NOMO-1 (cell line): ENCODE results near the gene FHDC1.

ENCODE experiments used
- DNase-seq, 2 experiments: peaks; one replicate each; lab custom pipeline; 2025; ENCODE audit not compliant: unreplicated experiment in 2 of 2; lab: John Stamatoyannopoulos, UW

Gene FHDC1

DNA sequence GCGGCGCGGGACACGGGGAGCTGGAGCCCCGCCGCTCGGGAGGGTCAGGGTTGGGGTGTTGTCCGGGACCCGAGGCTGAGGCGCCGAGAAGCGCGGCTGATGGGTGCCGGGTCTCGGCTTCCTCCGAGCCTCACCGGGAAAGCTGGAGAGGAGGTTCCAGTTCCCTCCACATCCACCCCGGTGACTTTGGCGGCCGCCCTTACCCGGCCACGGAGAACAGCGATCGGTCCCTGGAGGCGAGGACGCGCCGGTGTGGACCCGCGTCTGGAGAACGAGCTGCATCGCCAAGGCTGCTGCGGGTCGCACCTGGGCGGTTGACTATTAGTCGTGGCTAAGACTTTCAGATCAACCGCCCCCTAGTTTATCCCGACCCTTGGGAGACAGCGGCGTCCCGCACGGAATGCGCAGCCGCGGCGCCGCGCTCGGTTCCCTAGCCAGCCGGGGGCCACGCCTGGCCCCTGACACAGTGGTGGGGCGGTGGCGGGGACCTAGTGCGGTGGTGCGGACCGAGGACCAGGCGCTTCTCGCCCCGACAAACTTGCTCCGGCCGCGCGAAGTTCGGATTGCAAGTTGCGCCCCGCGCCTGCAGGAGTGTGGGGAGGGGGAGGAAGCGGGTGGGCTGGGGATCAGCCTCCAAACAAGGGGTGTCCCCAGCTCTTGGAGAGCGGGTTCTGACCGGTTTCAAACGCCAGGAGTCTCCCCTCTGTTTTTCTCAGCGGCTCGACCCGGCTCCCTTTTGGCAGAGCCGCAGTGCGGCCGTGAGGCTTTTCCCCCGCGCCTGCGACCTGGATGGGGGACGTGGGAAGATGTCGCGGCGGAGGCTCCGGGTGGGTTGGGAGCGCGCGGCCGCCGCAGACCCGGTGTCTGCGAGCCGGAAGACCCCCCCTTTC, 568 bp downstream of the FHDC1 start:
- no peak for DNase-seq

DNA sequence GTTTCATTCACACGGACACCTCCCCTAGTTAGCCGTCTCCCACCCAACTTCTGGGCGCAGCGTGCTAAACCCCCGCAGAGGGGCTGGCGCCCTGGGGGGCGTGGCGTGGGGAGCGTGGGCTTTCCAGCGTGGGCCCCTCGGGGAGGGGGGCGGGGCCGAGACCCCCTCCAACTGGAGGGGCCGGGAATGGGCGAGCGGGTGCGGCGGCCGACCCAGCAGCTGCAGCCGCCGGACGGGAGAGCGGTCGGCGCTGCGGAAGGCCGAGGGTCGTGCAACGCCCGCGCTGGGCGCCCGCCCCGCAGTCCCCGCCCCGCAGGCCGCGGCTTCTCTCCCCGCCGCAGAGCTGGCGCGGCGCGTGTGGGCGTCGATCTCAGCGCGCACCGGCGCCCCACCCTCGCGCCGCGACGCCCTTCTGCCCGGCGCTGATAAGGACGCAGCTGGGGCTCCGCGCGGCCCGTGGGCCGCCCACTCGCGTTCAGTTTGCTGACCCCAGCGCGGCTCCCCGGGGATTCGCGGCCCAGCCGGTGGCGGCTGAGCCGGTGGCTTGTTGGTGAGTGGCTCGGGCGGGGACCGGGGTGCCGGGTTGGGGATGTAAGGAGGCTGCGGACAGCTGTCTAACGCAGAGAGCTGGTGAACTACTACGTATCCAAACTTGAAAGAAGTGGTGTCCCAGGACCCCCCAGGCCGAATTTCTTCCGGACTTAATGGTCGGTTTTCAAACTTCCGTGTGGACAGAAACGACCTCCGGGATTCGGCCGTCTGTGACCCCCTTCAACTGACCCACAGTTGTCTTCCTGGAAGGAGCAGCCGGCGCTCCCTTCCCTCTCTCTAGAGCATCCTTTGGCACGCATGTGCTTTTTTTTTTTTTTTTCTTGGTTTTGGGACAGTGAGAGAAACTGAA, 1.5 kb downstream of the FHDC1 start:
- DNase-seq: peak; percentile 22 to 24

GRCh38 chr4:152938237-152938947, 2.3 kb downstream of the FHDC1 start:
- no peak for DNase-seq

DNA sequence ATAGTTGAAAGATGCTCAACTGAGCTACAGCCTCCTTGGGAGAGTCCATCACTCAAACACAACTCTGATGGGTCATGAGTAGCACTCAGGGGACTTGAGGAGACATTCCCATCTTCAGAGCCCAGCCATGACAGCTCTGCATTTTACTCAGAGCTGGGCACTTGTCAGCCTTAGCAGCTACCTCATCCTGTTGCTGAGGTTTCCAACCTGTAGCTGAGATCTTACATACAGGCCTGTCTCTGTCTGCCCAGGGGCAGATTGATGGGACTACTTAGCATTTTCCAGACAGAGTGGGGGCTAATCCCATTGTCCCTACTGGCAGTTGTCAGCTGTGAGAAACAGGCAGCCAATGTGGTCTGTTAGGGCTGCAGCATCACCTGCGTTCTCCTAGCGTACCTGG, 3.5 kb downstream of the FHDC1 start:
- DNase-seq: no peak

GRCh38 chr4:152940461-152940860, 4.3 kb downstream of the FHDC1 start:
- no peak for DNase-seq

- DNase-seq: no peak
These were observed 5.3 kb downstream of the FHDC1 start for GRCh38 chr4:152941411-152941810.

DNA sequence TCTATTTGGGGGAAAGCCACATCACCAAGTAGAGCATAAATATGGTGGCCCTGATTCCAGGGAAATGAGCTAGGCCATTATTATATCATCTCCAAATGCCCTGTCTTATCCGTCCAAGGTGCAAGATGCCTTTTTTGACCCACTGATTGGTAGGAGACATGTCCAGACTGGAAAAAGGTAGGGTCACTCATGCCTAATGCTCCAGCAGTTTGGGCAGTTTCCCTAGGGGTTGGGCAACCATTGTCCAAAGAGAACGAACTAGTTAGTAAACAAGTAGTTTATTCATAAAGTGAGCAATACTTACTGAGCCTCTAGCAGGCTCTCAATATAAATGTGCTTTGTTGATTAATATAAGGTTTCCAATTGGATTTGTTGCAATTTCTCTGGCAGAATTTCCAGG, 6.2 kb downstream of the FHDC1 start:
- no peak for DNase-seq

- no peak for DNase-seq
These were observed 7.5 kb downstream of the FHDC1 start for GRCh38 chr4:152943672-152944071.

DNA sequence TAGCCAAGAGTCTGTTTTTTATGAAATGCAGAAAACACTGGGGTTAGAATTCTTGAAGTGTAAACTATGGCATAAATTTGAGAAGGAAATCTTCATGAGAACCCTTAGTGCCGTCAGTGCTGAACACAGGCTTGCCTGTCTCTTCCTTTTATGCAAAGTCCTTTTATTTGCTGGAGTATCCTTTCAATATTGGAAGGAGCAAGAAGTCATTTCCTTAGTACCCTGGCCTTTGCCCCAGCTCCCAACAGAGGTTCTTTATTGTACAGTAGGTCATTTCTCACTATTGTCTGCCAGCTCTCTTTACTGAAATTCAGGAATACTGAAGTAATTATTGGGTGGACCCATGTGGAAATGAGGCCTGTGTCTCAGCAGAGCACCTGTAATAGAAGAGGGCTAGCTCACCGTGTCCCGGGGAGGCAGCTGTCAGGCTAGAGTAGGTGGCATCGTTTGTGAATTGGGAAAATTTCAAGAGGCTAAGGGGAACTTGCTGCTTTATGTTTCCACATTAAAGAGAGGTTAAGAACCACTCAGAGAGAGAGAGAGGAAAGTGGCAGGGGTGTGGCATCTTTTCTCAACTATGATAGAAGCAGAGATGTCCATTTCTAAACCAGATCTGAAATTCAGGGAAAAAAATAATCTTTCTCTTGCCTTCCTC, 8.7 kb downstream of the FHDC1 start:
- DNase-seq: no peak

DNA sequence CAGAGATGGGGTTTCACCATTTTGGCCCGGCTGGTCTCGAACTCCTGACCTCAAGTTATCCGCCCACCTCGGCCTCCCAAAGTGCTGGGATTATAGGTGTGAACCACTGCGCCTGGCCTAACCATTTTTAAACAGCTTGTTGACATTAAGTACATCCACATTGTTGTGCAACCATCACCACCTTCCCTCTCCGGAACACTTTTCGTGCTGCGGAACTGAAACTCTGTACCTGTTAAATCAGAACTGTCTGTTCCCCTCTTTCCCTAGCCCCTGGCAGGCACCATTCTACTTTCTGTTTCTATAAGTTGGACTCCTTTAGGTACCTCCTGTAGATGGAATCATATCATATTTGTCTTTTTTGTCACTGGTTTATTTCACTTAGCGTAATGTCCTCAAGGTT, 9.5 kb downstream of the FHDC1 start:
- DNase-seq: peak in 1 of 2 experiments; percentile 15

GRCh38 chr4:152946446-152946845, 10.3 kb downstream of the FHDC1 start:
- no peak for DNase-seq

- DNase-seq: no peak
These were observed 11.2 kb downstream of the FHDC1 start for GRCh38 chr4:152947311-152947710.

DNA sequence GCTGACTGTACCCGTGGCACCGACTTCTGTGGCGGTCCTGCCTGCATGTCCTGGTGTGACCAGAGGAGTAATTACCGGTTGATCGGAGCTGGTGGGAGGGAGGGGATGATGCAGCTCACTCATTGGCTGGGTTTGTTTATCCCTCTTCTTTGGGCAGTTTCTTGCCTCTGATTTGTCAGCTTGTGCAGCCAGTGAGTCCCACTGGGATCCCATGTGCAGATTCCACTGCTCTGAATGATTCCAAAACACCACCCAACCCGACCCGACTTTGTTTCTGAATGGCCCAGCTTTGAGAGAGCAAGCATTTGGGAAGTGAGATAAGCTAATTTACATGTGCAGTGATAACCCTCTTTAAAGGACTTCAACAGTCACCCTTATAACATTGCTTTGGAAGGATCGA, 13.8 kb downstream of the FHDC1 start:
- no peak for DNase-seq

GRCh38 chr4:152950402-152951274, 14.5 kb downstream of the FHDC1 start:
- DNase-seq: no peak

GRCh38 chr4:152951348-152951747, 15.2 kb downstream of the FHDC1 start:
- DNase-seq: no peak

DNA sequence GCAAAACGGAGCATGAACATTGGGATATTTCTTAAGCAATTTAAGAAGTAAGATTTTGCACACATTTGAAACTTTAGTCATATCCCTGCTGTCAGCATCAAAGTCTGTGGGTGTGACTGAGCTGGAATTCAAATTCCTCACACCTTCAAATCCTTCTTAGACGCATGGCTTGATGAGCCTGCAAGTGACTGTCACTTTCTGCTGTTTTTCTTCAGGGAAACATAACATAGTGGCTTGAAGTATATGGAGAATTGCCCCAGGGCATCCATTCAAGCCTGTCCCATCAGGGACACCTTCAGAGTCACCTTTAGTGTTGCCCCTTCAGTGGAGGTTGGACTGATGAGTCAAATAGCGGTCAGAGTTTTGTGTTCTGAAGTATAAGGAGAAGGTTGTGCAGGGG, 17.4 kb downstream of the FHDC1 start:
- no peak for DNase-seq

- no peak for DNase-seq
These were observed 18.6 kb downstream of the FHDC1 start for GRCh38 chr4:152954741-152955140.

DNA sequence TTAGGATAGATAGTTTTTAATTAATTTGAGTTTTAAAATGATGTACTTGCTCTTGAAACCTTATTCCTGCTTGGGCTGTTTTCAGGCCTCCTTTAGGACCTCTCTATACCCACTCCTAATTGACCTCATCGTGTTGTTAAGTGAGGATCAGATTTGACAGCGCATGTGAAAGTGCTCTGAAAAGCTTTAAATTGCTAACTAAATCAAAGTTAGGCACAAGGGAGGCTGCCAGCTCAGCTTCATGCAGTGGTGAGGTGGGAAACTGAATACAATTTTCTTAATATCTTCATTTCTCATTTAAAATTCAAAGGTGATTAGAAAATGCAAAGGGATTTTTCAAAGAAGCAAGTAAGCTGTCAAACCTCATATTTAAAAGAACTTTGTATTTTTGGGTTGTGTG, 20.0 kb downstream of the FHDC1 start:
- no peak for DNase-seq

- no peak for DNase-seq
These were observed 20.7 kb downstream of the FHDC1 start for GRCh38 chr4:152956650-152957436.
